HG02642 (cell line): ENCODE results near the gene SMAD2.

Experiments used
- ATAC-seq: cut with Tn5 transposase; IDR thresholded peaks from one replicate; pipeline ENCODE4 v1.9.1; 2021; ENCODE audit warnings: mild to moderate bottlenecking; ENCODE audit not compliant: unreplicated experiment, poor library complexity

Gene SMAD2

DNA sequence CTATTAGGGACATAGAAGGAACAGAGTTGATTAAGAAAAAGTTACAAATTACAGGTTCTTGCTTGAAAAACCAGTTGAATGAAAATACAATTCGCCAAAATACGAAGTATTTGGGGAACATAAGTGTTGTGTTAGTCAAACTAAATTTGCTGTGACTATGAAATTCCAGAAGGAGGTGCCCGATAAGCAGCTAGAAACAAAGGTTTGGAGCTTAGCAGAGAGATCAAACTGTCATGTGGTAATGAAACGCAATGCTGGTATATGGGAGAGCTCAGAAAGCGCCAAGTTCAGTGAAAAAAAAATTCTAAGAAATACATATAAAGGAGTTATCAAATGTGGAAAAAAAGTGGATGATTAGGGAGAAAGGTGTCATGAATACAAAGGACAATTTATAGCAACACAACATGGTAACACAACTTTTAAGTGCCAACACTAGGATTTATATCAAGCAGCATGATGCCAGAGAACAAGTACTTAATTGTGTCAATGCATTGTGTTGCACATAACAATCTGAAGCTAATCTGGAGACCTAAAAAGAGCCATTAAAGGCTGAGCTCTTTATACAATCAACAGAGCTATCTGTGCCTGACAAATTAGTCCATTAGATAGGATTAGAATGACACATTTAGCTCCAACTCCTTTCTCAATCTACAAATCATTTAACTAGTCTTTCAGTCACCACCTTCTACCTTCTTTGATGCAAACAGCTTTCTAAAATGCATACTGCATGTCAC lies 31.2 kb downstream of the SMAD2 start:
- ATAC-seq: no peak

DNA sequence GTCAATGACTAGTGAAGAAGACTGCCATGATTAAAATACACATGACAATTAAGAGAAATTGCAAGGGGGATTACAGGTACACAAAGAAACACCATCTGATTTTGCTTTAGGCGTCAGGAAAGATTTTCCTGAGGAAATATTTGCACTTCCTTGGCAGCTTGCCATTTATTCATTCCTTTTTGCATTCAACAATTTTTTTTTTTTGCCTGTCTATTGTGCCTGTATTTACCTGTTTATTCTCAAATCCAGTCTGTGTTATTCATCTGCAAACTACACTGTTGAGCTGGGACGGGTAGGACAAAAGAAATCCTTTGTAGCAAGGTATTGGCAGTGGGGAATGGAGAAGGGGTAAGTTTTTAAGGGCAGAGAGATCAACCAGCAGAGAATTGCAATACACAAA lies 31.8 kb downstream of the SMAD2 start:
- no peak for ATAC-seq

GRCh38 chr18:47898055-47898454 lies 32.4 kb downstream of the SMAD2 start:
- no peak for ATAC-seq

GRCh38 chr18:47895565-47896250 lies 34.8 kb downstream of the SMAD2 start:
- ATAC-seq: no peak

GRCh38 chr18:47893939-47894699 lies 36.3 kb downstream of the SMAD2 start:
- no peak for ATAC-seq

GRCh38 chr18:47893047-47893446 lies 37.4 kb downstream of the SMAD2 start:
- ATAC-seq: no peak

GRCh38 chr18:47888156-47888555 lies 42.3 kb downstream of the SMAD2 start:
- ATAC-seq: no peak

DNA sequence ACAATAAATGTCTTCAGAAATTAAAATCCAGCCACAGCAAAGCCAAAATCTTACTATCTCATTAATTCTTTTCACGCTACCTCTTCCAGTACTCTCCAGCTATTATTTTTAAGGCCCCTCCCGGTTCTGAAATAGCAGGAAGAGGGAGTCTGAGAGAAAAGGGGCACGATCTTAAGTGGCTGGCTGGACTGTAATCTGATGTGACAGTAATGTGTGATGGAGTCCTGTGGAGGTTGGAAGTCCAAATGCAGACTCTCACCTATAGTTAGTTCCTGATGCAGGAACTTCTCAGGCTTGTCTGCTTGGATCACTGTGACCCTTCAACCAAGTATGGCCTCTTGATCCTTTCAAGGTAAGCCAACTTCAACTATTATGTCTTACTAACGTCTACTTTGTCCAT lies 43.2 kb downstream of the SMAD2 start:
- ATAC-seq: no peak

DNA sequence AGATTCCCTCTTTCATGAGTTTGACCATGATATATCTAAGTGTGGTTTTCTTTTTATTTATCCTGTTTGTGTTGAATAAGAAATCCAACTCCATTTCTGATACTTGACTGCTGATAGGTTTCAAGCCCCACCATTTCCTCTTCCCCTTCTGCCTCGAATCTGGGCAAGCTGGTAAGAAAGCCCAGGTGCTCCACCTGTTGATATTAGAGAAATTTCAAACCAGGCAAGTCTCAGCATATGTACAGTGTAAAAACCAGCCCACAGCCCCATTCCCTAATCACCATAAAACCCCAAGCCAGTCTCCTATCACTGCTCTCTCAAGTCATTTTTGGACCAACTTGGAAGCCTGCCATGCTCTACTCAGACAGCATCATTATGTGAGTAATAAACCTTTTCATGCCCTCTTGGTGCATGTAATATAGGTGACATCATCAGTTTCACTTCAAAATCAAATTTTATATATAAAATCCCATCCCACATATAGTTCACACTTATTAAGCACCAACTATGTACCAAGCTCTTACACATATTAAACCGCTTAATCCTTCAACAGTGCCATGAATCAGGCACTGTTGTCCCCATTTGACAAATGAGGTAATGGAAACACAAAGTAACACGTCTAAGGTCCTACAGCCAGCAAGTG lies 46.6 kb downstream of the SMAD2 start:
- ATAC-seq: no peak

- ATAC-seq: no peak
Observed at GRCh38 chr18:47882641-47883040, 47.8 kb downstream of the SMAD2 start.

GRCh38 chr18:47881752-47882455 lies 48.6 kb downstream of the SMAD2 start:
- no peak for ATAC-seq

DNA sequence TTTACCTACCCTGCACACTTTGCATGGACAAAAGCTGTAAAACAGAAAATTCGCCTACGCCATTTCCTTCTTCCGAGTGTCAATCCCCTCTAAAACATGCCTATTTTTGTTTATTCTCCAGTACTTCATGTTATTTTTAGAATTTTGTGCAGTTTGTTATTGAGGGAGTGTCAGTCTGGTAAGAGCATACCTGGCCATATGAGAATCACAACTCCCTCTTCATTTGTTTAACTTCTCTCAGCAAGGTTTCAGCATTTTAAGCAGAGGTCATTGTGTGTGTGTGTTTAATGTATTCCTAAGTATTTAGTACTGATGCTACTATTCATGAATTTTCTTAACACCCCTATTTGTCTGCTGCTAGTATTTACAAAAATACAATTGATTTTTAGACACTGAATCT lies 49.4 kb downstream of the SMAD2 start:
- no peak for ATAC-seq

- ATAC-seq: no peak
Observed at GRCh38 chr18:47877892-47878291, 52.6 kb downstream of the SMAD2 start.

- no peak for ATAC-seq
Observed at GRCh38 chr18:47876813-47877212, 53.6 kb downstream of the SMAD2 start.

DNA sequence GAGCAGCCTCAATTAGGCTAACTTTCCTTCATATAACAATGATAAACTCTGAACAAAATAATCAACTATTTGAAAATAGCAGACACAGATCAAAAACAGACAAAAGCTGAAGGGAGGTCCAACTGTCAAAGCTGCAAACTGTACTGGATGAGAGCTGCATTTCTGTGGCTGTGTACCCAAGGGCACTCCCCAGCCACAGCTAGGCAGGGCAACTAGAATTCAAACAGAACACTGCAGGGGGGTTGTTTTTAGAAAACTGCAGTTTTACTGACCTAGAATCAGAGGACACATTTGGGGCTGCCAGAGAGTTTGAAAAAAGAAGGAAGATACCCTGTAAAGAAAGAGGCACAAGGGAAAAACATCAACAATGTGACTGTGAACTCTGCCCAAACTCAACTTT lies 56.8 kb downstream of the SMAD2 start:
- ATAC-seq: no peak

DNA sequence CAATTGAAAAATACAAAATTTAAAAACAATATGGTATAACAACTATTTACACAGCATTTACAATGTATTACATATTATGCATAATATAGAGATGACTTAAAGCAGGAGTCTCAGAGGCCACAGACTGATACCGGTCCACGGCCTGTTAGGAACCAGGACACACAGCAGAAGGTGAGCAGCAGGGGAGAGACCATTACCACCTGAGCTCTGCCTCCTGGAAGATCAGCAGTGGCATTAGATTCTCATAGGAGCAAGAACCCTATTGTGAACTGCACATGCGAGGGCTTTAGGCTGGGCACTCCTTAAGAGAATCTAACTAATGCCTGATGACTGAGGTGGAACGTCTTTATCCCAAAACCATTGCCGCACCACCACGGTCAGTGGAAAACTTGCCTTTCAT lies 58.0 kb downstream of the SMAD2 start:
- ATAC-seq: no peak

DNA sequence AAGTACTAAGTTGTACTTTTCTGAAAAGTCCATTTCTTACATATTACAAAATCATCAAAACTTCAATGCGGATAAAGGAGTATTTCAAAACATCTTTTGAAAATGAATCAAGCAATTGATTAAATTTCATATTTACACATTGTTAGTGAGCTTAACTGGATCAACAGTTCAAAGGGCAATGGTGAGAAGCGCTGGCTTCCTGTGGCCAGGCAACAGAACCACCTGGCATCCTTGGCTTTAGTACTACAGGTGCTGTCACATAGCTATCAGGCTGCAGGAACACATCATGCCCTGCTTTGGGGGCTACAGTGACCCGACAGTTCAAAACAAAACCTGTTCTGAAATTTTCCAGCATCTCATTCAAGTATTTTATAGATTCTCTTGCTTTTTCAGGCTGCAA lies 59.2 kb downstream of the SMAD2 start:
- no peak for ATAC-seq

GRCh38 chr18:47870605-47871004 lies 59.9 kb downstream of the SMAD2 start:
- no peak for ATAC-seq

GRCh38 chr18:47868744-47869143 lies 61.7 kb downstream of the SMAD2 start:
- ATAC-seq: no peak

DNA sequence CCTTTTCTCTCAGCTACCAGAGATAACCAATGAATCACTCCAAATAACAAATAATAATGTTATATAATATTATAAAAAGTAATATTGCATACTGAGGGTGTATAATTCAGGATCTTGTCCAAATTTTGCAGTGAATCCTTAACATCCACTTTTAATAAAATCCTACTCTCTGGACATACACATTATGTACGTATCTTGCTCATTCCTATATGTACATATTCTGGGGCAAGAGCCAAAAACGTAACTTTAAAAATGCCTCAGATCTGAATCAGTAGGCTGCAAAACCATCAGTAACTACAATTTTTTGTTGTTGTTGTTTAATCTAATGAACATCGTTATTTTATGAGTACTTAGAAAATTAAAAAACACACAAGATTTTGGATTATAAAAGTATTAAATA lies 65.3 kb downstream of the SMAD2 start:
- no peak for ATAC-seq
